GM12878 (cell line): Measurements from ENCODE around the gene TTL. TPM values are rescaled to one million over a fixed set of nuclear protein-coding genes. Genes with fewer than 3 reads are reported as not detected.
A peak's percentile ranks its signal among the peaks of the same experiment; 100 is the strongest.

ENCODE experiments used
- BRCA1 ChIP-seq: IDR thresholded peaks from 2 replicates; pipeline ENCODE4 v1.6.1; 2011; ENCODE audit warnings: low read depth, low read length, improper control_type of control experiment
- CBFB ChIP-seq: IDR thresholded peaks from 2 replicates; pipeline ENCODE4 v1.6.1; 2016; ENCODE audit warnings: antibody characterized with exemption, low read depth
- CBX5 ChIP-seq: sonication (generic); IDR thresholded peaks from 2 replicates; pipeline ENCODE4 v1.6.1; 2016; ENCODE audit warnings: low read depth, moderate library complexity, mild to moderate bottlenecking, inconsistent platforms
- DPF2 ChIP-seq: fragments of 450-650 bp; IDR thresholded peaks from 2 replicates; pipeline ENCODE4 v1.6.1; 2017; ENCODE audit warnings: mild to moderate bottlenecking
- KLF5 ChIP-seq: fragments of 450-650 bp; IDR thresholded peaks from 2 replicates; pipeline ENCODE4 v1.6.1; 2014; ENCODE audit warnings: mild to moderate bottlenecking; ENCODE audit not compliant: partially characterized antibody
- MLLT1 ChIP-seq: fragments of 450-650 bp; IDR thresholded peaks from 2 replicates; pipeline ENCODE4 v1.6.1; 2016; ENCODE audit warnings: mild to moderate bottlenecking
- MTA2 ChIP-seq: fragments of 450-650 bp; IDR thresholded peaks from 2 replicates; pipeline ENCODE4 v1.6.1; 2016; ENCODE audit warnings: low read depth, mild to moderate bottlenecking, moderate library complexity
- MXI1 ChIP-seq: fragments of 150-350 bp; IDR thresholded peaks from 2 replicates; pipeline ENCODE4 v1.6.1; 2011; ENCODE audit warnings: low read depth, mild to moderate bottlenecking, inconsistent platforms, low read length, improper control_type of control experiment
- NFIC ChIP-seq: IDR thresholded peaks from 2 replicates; pipeline ENCODE4 v1.6.1; 2012; ENCODE audit warnings: low read depth, mild to moderate bottlenecking, inconsistent platforms, low read length, moderate library complexity
- POLR2AphosphoS5 ChIP-seq: IDR thresholded peaks from 2 replicates; pipeline ENCODE4 v1.6.1; 2011; ENCODE audit warnings: mild to moderate bottlenecking, low read length, inconsistent platforms
- POU2F2 ChIP-seq: IDR thresholded peaks from 3 replicates; pipeline ENCODE4 v1.6.1; 2011; ENCODE audit warnings: low read depth, mild to moderate bottlenecking, low read length, borderline replicate concordance
- SREBF1 ChIP-seq: IDR thresholded peaks from 2 replicates; pipeline ENCODE4 v1.6.1; 2012; ENCODE audit warnings: mild to moderate bottlenecking, low read length
- SREBF2 ChIP-seq: IDR thresholded peaks from 2 replicates; pipeline ENCODE4 v1.6.1; 2012; ENCODE audit warnings: mild to moderate bottlenecking, low read length
- STAT1 ChIP-seq: fragments of 450-650 bp; conservative IDR thresholded peaks from 2 replicates; pipeline ENCODE4 v1.6.1; 2014; ENCODE audit warnings: antibody characterized with exemption, mild to moderate bottlenecking
- TBL1XR1 ChIP-seq: IDR thresholded peaks from 2 replicates; pipeline ENCODE4 v1.6.1; 2012; ENCODE audit warnings: low read depth, low read length, improper control_type of control experiment
- TCF12 ChIP-seq: IDR thresholded peaks from 2 replicates; pipeline ENCODE4 v1.6.1; 2011; ENCODE audit warnings: low read depth, mild to moderate bottlenecking, low read length
- TCF3 ChIP-seq: IDR thresholded peaks from 2 replicates; pipeline ENCODE4 v1.6.1; 2012; ENCODE audit warnings: low read depth, mild to moderate bottlenecking, low read length, borderline replicate concordance; ENCODE audit not compliant: insufficient read depth
- WRNIP1 ChIP-seq: IDR thresholded peaks from 2 replicates; pipeline ENCODE4 v1.6.1; 2011; ENCODE audit warnings: low read depth, low read length, improper control_type of control experiment, borderline replicate concordance
- ZNF207 ChIP-seq: fragments of 450-650 bp; IDR thresholded peaks from 2 replicates; pipeline ENCODE4 v1.6.1; 2014; ENCODE audit warnings: antibody characterized with exemption, mild to moderate bottlenecking, borderline replicate concordance
- ZNF24 ChIP-seq: fragments of 450-650 bp; IDR thresholded peaks from 2 replicates; pipeline ENCODE4 v1.6.1; 2017; ENCODE audit warnings: antibody characterized with exemption, mild to moderate bottlenecking
- ZSCAN29 ChIP-seq: fragments of 450-650 bp; IDR thresholded peaks from 2 replicates; pipeline ENCODE4 v1.6.1; 2017; ENCODE audit warnings: mild to moderate bottlenecking, moderate library complexity
- polyA plus RNA-seq, 11 experiments: library from polyadenylated mRNA; depleted of rRNA in 4 of 11; unstranded in 6 of 11; stranded (reverse) in 5 of 11; fragments of >200 nt; fragmentation: Nextera tagmentation in 4 of 11; fragmentation: Illumina TruSeq in 1 of 11; extraction: Ambion mirVana in 4 of 11; extraction: Trizol in 1 of 11; gene quantifications; 1 replicate in 1 of 11; 2 replicates in 10 of 11; pipeline versions ENCODE4 v1.2.1 to v1.2.3, GENCODE V29; 2011 to 2016; ENCODE audit warnings: inconsistent platforms in 2 of 11, missing spikeins in 2 of 11, low read depth in 1 of 11
- total RNA-seq, 4 experiments: library from RNA; depleted of rRNA in 3 of 4; stranded (reverse); fragments of >200 nt in 3 of 4; fragmentation: Illumina TruSeq in 1 of 4; extraction: Trizol in 1 of 4; gene quantifications; 2 replicates each; pipeline versions ENCODE4 v1.2.1 to v1.2.3, GENCODE V29; 2013 to 2021
- TF ChIP-seq, protein P1 (sequence below): IDR thresholded peaks from 2 replicates; pipeline ENCODE4 v1.6.1; 2012; ENCODE audit warnings: low read depth, low read length, improper control_type of control experiment
- TF ChIP-seq, protein P2 (sequence below): fragments of 450-650 bp; IDR thresholded peaks from 2 replicates; pipeline ENCODE4 v1.6.1; 2017; ENCODE audit warnings: antibody characterized with exemption, mild to moderate bottlenecking, moderate library complexity
- TF ChIP-seq, protein P3 (sequence below): IDR thresholded peaks from 2 replicates; pipeline ENCODE4 v1.6.1; 2011; ENCODE audit warnings: borderline replicate concordance, low read depth, mild to moderate bottlenecking, moderate library complexity, low read length; ENCODE audit not compliant: insufficient read depth, poor library complexity, severe bottlenecking

The TTL gene
- total and polyA plus RNA-seq, 10 of the 15 experiments (the other 5 are each of a cell fraction or from before 2014, with no cell fraction given) = 3.9 to 27.1 (median 16.1) TPM

GRCh38 chr2:112541315-112542122, 59.6 kb downstream of the TTL start (continued):
- TF ChIP-seq ZNF207 (peak; percentile 50; the same call in 1 of the 2 replicates), MLLT1 (peak; percentile 68), TCF12 (no peak), CBX5 (0 out of 2 replicates have a peak, but pooled peaks have one; percentile 9), MXI1 (peak; percentile 53; the same call in 1 of the 2 replicates), TCF3 (no peak), SREBF1 (peak; percentile 90), KLF5 (peak; percentile 99), ZSCAN29 (no peak), WRNIP1 (0 out of 2 replicates have a peak, but pooled peaks have one; percentile 53), SREBF2 (no peak), BRCA1 (no peak; the same call in 1 of the 2 replicates), ZNF24 (0 out of 2 replicates have a peak, but pooled peaks have one; percentile 4), TBL1XR1 (no peak; the same call in 1 of the 2 replicates), CBFB (0 out of 2 replicates have a peak, but pooled peaks have one; percentile 67), NFIC (peak; percentile 73; the same call in 1 of the 2 replicates), POU2F2 (peak; percentile 73), MTA2 (peak; percentile 51; the same call in 1 of the 2 replicates), STAT1 (0 out of 2 replicates have a peak, but pooled peaks have one; percentile 11), POLR2AphosphoS5 (peak; percentile 88), DPF2 (0 out of 2 replicates have a peak, but pooled peaks have one; percentile 8)
- TF ChIP-seq, protein P1, sequence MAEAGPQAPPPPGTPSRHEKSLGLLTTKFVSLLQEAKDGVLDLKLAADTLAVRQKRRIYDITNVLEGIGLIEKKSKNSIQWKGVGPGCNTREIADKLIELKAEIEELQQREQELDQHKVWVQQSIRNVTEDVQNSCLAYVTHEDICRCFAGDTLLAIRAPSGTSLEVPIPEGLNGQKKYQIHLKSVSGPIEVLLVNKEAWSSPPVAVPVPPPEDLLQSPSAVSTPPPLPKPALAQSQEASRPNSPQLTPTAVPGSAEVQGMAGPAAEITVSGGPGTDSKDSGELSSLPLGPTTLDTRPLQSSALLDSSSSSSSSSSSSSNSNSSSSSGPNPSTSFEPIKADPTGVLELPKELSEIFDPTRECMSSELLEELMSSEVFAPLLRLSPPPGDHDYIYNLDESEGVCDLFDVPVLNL = 0 out of 2 replicates have a peak, but pooled peaks have one; percentile 48
- TF ChIP-seq, protein P2, sequence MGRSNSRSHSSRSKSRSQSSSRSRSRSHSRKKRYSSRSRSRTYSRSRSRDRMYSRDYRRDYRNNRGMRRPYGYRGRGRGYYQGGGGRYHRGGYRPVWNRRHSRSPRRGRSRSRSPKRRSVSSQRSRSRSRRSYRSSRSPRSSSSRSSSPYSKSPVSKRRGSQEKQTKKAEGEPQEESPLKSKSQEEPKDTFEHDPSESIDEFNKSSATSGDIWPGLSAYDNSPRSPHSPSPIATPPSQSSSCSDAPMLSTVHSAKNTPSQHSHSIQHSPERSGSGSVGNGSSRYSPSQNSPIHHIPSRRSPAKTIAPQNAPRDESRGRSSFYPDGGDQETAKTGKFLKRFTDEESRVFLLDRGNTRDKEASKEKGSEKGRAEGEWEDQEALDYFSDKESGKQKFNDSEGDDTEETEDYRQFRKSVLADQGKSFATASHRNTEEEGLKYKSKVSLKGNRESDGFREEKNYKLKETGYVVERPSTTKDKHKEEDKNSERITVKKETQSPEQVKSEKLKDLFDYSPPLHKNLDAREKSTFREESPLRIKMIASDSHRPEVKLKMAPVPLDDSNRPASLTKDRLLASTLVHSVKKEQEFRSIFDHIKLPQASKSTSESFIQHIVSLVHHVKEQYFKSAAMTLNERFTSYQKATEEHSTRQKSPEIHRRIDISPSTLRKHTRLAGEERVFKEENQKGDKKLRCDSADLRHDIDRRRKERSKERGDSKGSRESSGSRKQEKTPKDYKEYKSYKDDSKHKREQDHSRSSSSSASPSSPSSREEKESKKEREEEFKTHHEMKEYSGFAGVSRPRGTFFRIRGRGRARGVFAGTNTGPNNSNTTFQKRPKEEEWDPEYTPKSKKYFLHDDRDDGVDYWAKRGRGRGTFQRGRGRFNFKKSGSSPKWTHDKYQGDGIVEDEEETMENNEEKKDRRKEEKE = peak; percentile 94
- TF ChIP-seq, protein P3, sequence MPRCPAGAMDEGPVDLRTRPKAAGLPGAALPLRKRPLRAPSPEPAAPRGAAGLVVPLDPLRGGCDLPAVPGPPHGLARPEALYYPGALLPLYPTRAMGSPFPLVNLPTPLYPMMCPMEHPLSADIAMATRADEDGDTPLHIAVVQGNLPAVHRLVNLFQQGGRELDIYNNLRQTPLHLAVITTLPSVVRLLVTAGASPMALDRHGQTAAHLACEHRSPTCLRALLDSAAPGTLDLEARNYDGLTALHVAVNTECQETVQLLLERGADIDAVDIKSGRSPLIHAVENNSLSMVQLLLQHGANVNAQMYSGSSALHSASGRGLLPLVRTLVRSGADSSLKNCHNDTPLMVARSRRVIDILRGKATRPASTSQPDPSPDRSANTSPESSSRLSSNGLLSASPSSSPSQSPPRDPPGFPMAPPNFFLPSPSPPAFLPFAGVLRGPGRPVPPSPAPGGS = peak; percentile 7
